ENCODE results near the gene TICAM2.
A peak's percentile ranks its signal among the peaks of the same experiment; 100 is the strongest.

Gene TICAM2

DNA sequence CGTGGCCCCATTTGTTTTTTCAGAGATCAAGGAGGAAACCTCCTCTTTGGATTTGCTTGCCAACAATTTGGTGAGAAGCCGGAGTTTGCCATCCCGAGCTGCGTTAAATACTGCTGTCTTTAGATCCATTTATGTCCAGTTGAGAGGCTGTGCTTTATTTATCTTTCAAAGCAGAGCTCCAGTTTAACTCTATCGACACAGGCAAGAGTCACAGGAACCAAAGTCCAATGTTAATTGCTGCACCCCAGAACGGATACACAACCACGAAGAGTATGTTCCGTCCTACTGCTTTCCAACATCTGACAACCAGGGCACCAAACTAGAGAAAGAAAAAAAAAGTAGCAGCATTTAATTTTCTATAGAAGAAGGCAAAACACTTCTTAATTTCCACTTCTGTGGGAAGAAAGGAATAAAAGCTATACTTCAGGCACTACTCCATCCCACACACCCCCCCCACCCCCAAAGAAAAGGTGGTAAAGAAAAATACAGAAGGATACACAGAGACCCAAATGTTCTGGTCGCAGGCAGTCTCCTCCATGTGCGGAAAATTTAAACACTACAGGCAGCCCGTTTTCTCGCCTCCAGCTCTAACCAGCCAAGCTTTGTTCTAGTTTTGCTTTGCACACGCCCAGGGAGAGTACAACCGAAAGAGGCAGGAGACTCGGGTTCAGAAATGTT lies 58.8 kb downstream of the TICAM2 start:
- DNase-seq: peak in 5 of 10 donors; percentile 16 to 88 (median 28)
- intact Hi-C loops (cut with DNase I): loop anchor here (10.0 kb wide), 1 partner anchor 81 kb away; the partner anchor contains the start of gene TMED7

GRCh38 chr5:115542651-115543364 lies 59.5 kb downstream of the TICAM2 start:
- intact Hi-C loops (cut with DNase I): loop anchor here (10.0 kb wide), 1 partner anchor 82 kb away; the partner anchor contains the start of gene TMED7
- no peak for DNase-seq

DNA sequence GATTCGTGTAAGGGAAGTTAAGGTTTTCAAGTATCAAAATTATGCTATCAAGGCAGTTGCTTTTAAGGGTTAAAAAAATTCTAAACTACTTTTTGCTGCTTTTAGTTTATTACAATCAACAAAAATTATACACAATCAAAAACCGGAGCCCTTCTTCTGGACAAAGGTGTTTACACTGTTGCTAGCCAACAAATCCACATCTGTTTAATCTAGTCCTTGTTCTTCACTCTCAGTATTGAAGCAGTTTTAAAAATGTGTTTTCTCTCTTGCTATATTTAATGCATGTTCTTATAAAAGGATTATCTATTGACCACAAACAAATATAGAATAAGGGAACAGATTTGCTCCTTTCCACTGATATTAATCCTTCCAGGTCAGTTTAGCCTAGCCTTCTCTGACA lies 60.2 kb downstream of the TICAM2 start:
- DNase-seq: no peak
- intact Hi-C loops (cut with DNase I): loop anchor here (10.0 kb wide), 1 partner anchor 83 kb away; the partner anchor contains the start of gene TMED7

DNA sequence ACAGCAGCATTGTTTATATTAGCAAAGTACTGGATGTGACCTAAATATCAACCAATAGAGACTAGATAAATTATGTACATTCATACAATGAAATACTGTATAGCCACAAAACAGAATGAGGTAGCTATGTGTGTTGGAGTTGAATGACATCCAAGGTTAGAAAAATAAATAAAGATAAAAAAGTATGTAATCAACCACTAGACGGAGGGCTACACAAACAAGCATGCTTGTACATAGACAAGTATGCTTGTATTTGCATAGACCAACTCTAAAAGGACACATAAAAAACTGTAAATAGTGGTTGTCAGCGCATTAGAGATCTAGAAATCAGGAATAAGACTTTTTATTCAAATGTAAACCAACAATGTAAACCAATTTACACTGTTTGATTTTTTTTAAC lies 60.7 kb downstream of the TICAM2 start:
- DNase-seq: no peak
- intact Hi-C loops (cut with DNase I): loop anchor here (10.0 kb wide), 1 partner anchor 83 kb away; the partner anchor contains the start of gene TMED7

GRCh38 chr5:115535479-115536035 lies 66.7 kb downstream of the TICAM2 start:
- DNase-seq: no peak
- intact Hi-C loops (cut with DNase I): no loop called here

- DNase-seq: no peak
- intact Hi-C loops (cut with DNase I): no loop called here
Observed at GRCh38 chr5:115532517-115532916, 69.8 kb downstream of the TICAM2 start.

GRCh38 chr5:115531787-115532367 lies 70.4 kb downstream of the TICAM2 start:
- intact Hi-C loops (cut with DNase I): no loop called here
- no peak for DNase-seq

GRCh38 chr5:115531380-115531779 lies 70.9 kb downstream of the TICAM2 start:
- no peak for DNase-seq
- intact Hi-C loops (cut with DNase I): no loop called here

GRCh38 chr5:115530426-115530825 lies 71.9 kb downstream of the TICAM2 start:
- no peak for DNase-seq
- intact Hi-C loops (cut with DNase I): no loop called here
